ENCODE measurements around the gene MRNIP. TPM values are rescaled to one million over a fixed set of nuclear protein-coding genes. Genes with fewer than 3 reads are reported as not detected.

Gene MRNIP
- total RNA-seq, 4 donors from 2014 or later: 13.7 to 44.9 (median 26.5) TPM

DNA sequence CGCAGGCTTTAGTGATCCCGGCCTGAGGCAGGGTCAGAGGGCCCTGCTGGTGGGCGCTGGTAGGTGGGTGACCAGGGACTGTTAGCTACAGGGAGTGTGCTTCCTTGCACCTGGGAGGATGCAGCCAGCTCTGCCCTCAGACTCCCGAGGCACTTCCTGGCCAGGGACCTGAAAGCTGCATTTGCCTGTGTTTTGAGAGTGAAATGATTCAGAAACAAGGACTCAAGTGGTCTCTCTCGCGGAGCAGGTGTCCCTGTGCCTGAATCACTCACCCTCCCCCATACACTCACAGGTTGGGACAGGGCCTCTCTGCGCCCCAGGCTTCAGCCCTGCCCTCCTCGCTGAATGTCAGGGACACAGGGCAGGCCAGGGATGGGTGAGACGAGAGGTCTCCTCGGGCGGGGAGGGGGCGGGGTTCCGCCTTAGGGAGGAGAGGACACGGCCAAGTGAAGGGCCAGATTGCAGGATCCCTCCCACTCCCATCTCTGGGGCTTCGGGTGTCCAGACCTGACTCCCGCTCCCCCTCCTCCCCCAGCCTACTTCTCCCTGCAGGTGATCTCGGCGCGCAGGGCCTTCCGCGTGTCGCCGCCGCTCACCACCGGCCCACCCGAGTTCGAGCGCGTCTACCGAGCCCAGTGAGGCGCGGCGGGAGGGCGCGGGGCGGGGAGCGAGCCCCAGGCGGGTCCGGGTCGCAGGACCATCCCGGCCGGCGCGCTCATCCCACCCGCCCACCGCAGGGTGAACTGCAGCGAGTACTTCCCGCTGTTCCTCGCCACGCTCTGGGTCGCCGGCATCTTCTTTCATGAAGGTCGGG lies 63.4 kb downstream of the MRNIP start:
- no peak for TF ChIP-seq POLR2A (IDR thresholded peaks at IDR 0.05)
- TF ChIP-seq, protein P1, sequence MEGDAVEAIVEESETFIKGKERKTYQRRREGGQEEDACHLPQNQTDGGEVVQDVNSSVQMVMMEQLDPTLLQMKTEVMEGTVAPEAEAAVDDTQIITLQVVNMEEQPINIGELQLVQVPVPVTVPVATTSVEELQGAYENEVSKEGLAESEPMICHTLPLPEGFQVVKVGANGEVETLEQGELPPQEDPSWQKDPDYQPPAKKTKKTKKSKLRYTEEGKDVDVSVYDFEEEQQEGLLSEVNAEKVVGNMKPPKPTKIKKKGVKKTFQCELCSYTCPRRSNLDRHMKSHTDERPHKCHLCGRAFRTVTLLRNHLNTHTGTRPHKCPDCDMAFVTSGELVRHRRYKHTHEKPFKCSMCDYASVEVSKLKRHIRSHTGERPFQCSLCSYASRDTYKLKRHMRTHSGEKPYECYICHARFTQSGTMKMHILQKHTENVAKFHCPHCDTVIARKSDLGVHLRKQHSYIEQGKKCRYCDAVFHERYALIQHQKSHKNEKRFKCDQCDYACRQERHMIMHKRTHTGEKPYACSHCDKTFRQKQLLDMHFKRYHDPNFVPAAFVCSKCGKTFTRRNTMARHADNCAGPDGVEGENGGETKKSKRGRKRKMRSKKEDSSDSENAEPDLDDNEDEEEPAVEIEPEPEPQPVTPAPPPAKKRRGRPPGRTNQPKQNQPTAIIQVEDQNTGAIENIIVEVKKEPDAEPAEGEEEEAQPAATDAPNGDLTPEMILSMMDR (IDR thresholded peaks at IDR 0.05): no peak
- DNase-seq (ENCODE audit: low spot score in 2 of 2): peak in 1 of 2 donors; percentile 91
- intact Hi-C loops (cut with DNase I; ENCODE audit: low total_unique reads): no loop called here
- peak overlapping the region; percentile 16 for H3K4me3 ChIP-seq (ENCODE audit: low read depth, poor library complexity, severe bottlenecking)
- WGBS, 2 donors: 9 to 10% methylated on average over 42 to 48 of the region's 53 CpGs

DNA sequence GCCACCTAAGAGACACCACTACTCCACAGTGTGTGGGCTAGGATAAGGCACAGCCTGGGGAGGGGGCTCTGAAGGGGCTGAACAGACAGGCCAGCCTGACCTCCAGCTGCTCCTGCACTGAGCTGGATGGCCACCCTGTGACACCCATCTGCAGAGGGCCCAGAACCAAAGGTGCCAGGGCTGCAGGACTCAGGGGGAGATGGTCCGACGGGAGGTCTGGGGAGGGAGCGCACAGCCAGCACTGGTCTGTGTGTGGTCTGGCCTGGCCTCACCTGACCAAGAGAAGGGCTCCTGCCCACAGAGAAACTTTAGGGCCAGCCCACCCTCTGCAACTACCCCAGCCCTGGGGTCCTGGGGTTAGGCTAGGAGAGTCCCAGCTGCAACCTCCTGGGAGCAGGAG lies 64.0 kb downstream of the MRNIP start:
- intact Hi-C loops (cut with DNase I; ENCODE audit: low total_unique reads): no loop called here
- TF ChIP-seq, protein P1 (IDR thresholded peaks at IDR 0.05): no peak
- no peak for TF ChIP-seq POLR2A (IDR thresholded peaks at IDR 0.05)
- DNase-seq (ENCODE audit: low spot score in 2 of 2): no peak
- 80 to 100% methylated on average over 3 of the region's 3 CpGs for WGBS, 2 donors
- no peak overlapping the region for H3K4me3 ChIP-seq (ENCODE audit: low read depth, poor library complexity, severe bottlenecking)

DNA sequence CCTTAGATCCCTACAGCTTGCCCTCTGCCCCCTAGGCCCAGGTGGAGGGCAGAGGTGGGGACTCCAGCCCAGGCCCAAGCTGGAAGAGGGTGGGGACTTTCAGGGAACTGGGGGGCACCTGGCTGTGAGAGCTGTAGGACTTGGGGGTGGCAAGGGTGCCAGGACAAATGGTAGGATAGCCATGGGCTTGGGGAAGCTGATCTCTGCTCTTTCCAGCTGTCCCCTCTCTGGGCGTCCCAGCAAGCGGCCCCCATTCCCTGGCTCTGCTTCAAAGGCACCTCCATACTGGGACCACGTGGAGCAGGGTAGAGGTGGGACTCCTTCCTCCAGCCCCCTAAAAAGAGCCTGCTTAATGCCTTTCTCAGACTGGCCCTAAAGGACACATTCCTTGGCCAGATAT lies 64.4 kb downstream of the MRNIP start:
- no peak overlapping the region for H3K4me3 ChIP-seq (ENCODE audit: low read depth, poor library complexity, severe bottlenecking)
- intact Hi-C loops (cut with DNase I; ENCODE audit: low total_unique reads): no loop called here
- no peak for TF ChIP-seq POLR2A (IDR thresholded peaks at IDR 0.05)
- TF ChIP-seq, protein P1 (IDR thresholded peaks at IDR 0.05): no peak
- 55 to 59% methylated on average over 3 of the region's 3 CpGs for WGBS, 2 donors
- DNase-seq (ENCODE audit: low spot score in 2 of 2): no peak

DNA sequence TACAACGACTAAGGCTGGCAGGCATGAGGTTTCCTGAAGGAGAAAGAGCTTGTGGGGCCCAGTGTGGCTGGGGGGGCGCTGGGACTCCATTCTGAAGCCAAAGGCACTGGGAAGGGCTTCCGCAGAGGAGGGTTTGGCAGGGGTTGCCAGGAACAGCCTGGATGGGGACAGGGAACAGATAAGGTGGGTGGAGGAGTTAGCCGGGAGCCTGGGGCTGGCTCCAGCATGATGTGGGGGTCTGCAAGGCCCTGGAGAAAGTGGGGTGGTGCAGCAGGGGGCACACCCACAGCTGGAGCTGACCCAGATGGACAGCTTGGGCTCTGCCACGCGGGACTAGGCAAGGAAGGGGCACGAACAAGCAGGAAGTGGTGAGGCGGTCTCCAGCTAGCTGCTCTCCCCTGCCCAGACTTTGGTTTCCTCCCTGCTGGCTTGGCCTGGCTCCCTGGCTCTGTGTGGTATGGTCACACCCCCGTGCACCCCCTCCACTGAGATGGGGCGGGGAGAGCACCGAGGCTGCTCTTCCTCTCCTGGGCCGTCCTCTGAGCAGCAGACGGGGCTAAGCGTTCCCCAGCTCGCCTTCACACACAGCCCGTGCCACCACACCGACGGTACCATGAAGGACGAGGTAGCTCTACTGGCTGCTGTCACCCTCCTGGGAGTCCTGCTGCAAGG lies 65.0 kb downstream of the MRNIP start, which contains the start of gene LTC4S:
TSS of gene LTC4S (plus strand) at position 519 of the 672 bp plus-strand sequence. CDS start at position 614, 95 bp downstream.
- intact Hi-C loops (cut with DNase I; ENCODE audit: low total_unique reads): no loop called here
- H3K4me3 ChIP-seq (ENCODE audit: low read depth, poor library complexity, severe bottlenecking): no peak within 1 kb of the TSS
- TF ChIP-seq, protein P1 (IDR thresholded peaks at IDR 0.05): no peak
- TF ChIP-seq POLR2A (IDR thresholded peaks at IDR 0.05): no peak
- DNase-seq (ENCODE audit: low spot score in 2 of 2): peak; percentile 79 to 96
- WGBS, 2 donors: 7 to 9% methylated on average over 17 to 19 of the region's 19 CpGs

GRCh38 chr5:179792612-179793467 lies 65.8 kb downstream of the MRNIP start:
- intact Hi-C loops (cut with DNase I; ENCODE audit: low total_unique reads): no loop called here
- TF ChIP-seq, protein P1 (IDR thresholded peaks at IDR 0.05): no peak
- TF ChIP-seq POLR2A (IDR thresholded peaks at IDR 0.05): no peak
- H3K4me3 ChIP-seq (ENCODE audit: low read depth, poor library complexity, severe bottlenecking): no peak overlapping the region
- 73 to 80% methylated on average over 14 to 24 of the region's 24 CpGs for WGBS, 2 donors
- DNase-seq (ENCODE audit: low spot score in 2 of 2): no peak

Data from lower leg skin (tissue), 4 donors.